Inferior parietal cortex (tissue), 1 donor: ENCODE data around the gene SLC15A1.

ENCODE experiments used
- DNase-seq: peaks from one replicate; pipeline ENCODE4 v3.0.0-alpha.2; 2016; ENCODE audit errors: extremely low spot score

Gene SLC15A1, protein sequence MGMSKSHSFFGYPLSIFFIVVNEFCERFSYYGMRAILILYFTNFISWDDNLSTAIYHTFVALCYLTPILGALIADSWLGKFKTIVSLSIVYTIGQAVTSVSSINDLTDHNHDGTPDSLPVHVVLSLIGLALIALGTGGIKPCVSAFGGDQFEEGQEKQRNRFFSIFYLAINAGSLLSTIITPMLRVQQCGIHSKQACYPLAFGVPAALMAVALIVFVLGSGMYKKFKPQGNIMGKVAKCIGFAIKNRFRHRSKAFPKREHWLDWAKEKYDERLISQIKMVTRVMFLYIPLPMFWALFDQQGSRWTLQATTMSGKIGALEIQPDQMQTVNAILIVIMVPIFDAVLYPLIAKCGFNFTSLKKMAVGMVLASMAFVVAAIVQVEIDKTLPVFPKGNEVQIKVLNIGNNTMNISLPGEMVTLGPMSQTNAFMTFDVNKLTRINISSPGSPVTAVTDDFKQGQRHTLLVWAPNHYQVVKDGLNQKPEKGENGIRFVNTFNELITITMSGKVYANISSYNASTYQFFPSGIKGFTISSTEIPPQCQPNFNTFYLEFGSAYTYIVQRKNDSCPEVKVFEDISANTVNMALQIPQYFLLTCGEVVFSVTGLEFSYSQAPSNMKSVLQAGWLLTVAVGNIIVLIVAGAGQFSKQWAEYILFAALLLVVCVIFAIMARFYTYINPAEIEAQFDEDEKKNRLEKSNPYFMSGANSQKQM

GRCh38 chr13:98752467-98753290, at the start of gene SLC15A1:
TSS of gene SLC15A1 (minus strand) at chr13:98752672. CDS start at chr13:98752598, 74 bp downstream.
- no peak for DNase-seq

GRCh38 chr13:98801626-98802418, 49.4 kb upstream of the SLC15A1 start:
- no peak for DNase-seq

DNA sequence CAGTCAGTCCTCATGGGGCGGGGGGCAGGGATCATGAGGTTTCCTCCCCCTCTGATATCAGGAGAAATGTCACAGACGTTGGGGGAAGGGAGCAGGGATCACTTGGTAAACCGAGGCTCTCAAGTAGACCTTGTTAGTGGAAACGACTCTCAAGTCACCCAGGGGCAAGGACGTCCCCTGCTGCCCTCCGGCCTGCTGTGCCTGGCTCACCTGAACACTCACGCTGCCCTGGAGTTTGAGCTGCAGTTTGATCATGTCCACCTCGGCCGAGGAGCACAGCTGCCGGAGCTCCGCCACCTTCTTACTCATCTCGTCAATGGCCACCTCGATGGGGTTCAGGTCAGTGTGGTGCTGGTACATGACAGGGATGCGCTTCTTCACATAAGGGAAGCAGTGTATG, 47.6 kb upstream of the SLC15A1 start:
- DNase-seq = no peak

GRCh38 chr13:98798849-98799645, 46.6 kb upstream of the SLC15A1 start:
- DNase-seq = no peak

DNA sequence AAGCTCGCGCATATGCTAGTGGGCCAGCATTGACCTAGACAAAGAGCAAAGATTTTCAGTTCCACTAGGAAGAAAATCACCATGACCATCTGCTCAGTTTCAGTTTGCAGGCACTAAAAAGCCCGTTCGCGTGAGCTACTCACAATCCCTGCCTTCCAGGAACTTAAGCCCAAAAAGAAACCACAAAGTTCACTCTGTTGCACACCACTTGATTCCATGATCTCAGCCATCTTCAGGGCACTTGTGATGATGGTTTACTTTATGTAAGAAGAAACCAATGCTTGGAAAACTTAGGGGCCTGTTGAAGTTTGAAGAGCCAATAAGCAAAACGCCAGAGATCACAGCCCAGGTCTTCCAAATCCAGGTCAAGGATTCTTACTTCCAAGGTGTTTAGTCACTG, 45.0 kb upstream of the SLC15A1 start:
- DNase-seq = no peak

- DNase-seq = no peak
These were observed 44.3 kb upstream of the SLC15A1 start for GRCh38 chr13:98796798-98797197.

- no peak for DNase-seq
These were observed 43.7 kb upstream of the SLC15A1 start for GRCh38 chr13:98796191-98796590.

- DNase-seq = no peak
These were observed 42.7 kb upstream of the SLC15A1 start for GRCh38 chr13:98795220-98795619.

DNA sequence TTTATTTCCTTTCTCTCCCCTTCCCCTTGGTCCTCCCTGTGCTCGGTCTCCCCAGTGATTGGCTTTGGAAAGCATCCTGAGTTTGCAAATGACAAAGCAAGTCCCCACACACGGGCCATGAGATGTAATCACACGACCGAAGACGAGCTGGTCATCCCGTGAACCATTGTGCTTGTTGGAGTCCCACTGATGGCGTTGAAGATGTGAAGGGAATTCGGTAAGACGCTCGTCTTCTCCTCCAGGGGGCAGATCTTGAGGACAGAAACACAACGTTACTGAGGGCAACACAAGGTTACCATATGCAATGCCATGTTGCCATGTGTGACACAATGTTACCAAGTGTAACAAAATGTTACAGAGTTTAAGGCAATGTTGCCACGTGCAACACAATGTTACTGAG, 42.0 kb upstream of the SLC15A1 start:
- DNase-seq = no peak

GRCh38 chr13:98792785-98793495, 40.5 kb upstream of the SLC15A1 start:
- no peak for DNase-seq

DNA sequence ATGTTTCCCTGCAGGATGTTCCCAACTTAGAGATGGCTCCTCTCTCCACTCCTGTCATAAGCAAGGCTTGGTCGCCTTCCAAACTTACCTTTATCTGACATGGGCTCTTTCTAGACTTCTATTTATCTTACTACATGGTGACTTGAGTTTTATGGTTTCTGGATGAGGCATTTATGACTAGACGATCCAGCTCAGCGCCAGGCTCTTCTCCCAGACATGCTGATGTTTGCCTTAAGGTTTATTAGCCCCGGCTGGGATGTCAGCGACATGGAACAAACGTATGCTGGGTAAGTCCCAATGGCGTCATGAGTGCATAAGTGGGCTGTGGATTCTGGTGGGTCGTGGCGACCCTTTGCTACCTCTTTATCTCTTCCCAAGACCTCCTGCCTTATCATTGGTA, 39.8 kb upstream of the SLC15A1 start:
- DNase-seq = no peak

GRCh38 chr13:98791611-98792010, 39.1 kb upstream of the SLC15A1 start:
- DNase-seq = no peak

- no peak for DNase-seq
These were observed 35.5 kb upstream of the SLC15A1 start for GRCh38 chr13:98787996-98788395.

DNA sequence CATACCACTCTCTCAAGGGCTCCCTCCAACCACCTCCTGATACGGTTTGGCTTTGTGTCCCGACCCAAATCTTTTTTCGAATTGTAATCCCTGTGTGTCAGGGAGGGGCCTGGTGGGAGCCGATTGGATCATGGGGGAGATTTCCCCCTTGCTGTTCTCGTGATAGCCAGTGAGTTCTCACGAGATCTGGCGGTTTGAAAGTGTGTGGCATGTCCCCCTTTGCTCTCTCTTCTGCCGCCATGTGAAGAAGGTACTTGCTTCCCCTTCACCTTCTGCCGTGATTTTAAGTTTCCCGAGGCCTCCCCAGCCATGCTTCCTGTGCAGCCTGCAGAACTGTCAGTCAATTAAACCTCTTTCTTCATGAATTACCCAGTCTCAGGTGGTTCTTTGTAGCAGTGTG, 34.7 kb upstream of the SLC15A1 start:
- DNase-seq = no peak

GRCh38 chr13:98786023-98786422, 33.6 kb upstream of the SLC15A1 start:
- no peak for DNase-seq

- no peak for DNase-seq
These were observed 32.9 kb upstream of the SLC15A1 start for GRCh38 chr13:98785405-98785804.

- DNase-seq = no peak
These were observed 32.2 kb upstream of the SLC15A1 start for GRCh38 chr13:98784666-98785065.

- no peak for DNase-seq
These were observed 31.5 kb upstream of the SLC15A1 start for GRCh38 chr13:98783856-98784478.

GRCh38 chr13:98782654-98783053, 30.2 kb upstream of the SLC15A1 start:
- no peak for DNase-seq

- no peak for DNase-seq
These were observed 29.4 kb upstream of the SLC15A1 start for GRCh38 chr13:98781905-98782304.
